Measurements from ENCODE around the gene GPI.

GPI gene

DNA sequence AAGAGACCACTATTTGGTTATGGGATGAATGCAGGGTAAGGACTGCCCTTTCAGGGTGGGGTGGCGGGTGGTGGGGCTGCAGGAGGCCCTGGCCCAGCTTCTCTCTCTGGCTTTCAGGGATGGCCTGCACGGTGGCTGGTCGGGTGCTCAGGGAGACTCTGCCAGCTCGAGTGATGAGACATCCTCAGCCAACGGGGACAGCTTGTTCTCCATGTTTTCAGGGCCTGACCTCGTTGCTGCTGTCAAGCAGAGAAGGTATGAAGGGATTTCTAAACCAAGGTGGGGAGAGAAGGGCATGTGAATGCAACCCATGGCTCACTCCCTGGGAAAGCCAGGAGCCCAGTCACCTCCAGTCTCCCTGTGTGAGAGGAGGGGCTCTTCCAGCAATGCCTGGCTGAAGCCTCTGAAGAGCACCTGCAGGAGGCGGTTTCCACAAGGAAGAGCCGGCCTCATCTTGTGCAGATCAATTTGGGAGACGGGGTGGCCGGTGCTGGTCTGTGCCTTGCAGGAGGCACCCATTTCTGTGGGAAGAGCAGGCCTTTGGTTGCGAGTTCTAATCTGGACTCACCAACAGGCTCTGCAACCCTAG, 16.0 kb upstream of the GPI start:
- no peak for DNase-seq (ENCODE audit: low spot score)
- in situ Hi-C loops (cut with MboI; ENCODE audit: low sequenced_read_pairs, unreplicated experiment) = no loop called here

DNA sequence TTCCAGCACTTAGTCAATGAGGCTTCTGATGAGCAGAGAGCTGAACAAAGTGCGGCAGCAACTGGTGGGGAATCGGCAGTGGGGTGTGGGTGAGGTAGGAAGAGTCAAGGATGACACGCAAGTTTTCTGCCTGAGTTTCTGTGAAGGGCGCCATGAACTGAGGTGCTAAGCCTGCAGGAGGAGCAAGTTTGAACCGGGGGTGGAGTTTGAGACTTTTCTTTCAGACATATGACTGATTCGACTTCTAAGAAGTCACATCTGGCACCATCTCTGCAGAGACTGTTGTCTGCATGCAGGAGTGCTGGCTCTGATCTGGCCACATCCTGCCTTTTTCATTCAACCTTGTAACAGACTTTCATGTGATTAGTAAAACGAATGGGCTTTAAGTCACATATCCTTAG, 14.8 kb upstream of the GPI start:
- TF ChIP-seq, protein P1, sequence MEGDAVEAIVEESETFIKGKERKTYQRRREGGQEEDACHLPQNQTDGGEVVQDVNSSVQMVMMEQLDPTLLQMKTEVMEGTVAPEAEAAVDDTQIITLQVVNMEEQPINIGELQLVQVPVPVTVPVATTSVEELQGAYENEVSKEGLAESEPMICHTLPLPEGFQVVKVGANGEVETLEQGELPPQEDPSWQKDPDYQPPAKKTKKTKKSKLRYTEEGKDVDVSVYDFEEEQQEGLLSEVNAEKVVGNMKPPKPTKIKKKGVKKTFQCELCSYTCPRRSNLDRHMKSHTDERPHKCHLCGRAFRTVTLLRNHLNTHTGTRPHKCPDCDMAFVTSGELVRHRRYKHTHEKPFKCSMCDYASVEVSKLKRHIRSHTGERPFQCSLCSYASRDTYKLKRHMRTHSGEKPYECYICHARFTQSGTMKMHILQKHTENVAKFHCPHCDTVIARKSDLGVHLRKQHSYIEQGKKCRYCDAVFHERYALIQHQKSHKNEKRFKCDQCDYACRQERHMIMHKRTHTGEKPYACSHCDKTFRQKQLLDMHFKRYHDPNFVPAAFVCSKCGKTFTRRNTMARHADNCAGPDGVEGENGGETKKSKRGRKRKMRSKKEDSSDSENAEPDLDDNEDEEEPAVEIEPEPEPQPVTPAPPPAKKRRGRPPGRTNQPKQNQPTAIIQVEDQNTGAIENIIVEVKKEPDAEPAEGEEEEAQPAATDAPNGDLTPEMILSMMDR (IDR thresholded peaks at IDR 0.05; ENCODE audit: borderline replicate concordance, control extremely low read depth, extremely low read depth, insufficient read depth, missing control alignments) = no peak
- no peak for DNase-seq (ENCODE audit: low spot score)
- in situ Hi-C loops (cut with MboI; ENCODE audit: low sequenced_read_pairs, unreplicated experiment) = no loop called here

More for the DNA sequence above, 16.0 kb upstream of the GPI start:
- TF ChIP-seq, protein P1 (IDR thresholded peaks at IDR 0.05; ENCODE audit: borderline replicate concordance, control extremely low read depth, extremely low read depth, insufficient read depth, missing control alignments) = no peak

DNA sequence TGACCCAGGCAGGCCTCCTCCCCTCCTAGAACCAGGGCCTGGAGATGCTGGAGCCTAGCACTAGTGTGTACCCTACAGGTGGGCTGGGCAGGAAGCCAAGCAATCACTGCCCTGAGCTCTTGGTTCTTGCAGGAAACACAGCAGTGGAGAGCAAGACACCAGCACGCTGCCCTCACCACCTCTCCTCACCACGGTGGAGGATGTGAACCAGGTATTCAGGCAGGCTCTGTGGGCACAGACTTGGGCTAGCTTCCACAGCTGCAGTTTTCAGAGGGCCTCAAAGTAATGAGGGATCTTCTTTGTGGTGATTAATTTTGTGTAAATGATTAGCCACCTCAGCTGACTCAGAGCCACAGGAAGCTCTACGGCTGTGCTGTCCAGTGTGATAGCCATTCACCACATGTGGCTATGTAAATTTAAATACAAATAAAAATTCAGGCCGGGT, 13.6 kb upstream of the GPI start:
- in situ Hi-C loops (cut with MboI; ENCODE audit: low sequenced_read_pairs, unreplicated experiment) = no loop called here
- no peak for DNase-seq (ENCODE audit: low spot score)
- TF ChIP-seq, protein P1 (IDR thresholded peaks at IDR 0.05; ENCODE audit: borderline replicate concordance, control extremely low read depth, extremely low read depth, insufficient read depth, missing control alignments) = no peak

DNA sequence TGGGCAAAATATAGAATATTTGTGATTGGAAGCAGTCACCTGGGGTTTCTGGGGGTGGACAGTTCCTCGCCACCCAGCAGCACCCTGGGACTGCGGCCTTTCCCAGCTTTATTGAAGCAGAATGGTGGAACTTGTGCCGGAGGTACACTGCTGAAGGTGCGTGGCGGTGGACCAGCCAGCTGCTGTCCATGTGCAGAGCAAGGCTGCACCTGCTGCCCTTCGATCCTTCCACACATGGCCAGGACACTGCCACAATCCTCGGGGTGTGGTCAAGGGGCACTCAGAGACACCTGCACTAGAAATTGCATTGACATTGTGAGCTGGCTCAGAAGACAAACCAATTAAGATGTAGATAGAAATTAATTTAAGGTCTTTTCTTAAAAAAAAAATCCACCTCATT, 11.4 kb upstream of the GPI start:
- no peak for DNase-seq (ENCODE audit: low spot score)
- in situ Hi-C loops (cut with MboI; ENCODE audit: low sequenced_read_pairs, unreplicated experiment) = no loop called here

DNA sequence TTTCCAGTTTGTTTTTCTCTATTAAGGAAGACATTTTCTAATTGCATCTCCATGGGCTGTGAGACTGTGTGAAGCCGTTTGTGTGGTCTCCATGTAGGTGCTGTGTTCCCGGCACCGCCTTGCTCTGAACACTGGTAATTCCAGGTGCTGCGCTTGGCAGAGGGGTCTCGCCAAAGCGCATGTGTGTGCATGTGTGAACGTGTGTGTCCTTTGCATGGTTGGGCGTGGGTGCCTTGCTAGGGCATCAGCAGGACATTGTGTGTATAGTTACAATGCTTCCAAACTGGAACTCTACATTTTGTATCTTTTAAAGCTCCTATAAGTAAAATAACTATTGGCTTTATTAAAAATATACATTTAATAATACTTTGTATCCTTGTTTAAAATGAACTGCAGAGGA, 9.8 kb upstream of the GPI start:
- in situ Hi-C loops (cut with MboI; ENCODE audit: low sequenced_read_pairs, unreplicated experiment) = no loop called here
- TF ChIP-seq, protein P1 (IDR thresholded peaks at IDR 0.05; ENCODE audit: borderline replicate concordance, control extremely low read depth, extremely low read depth, insufficient read depth, missing control alignments) = no peak
- DNase-seq (ENCODE audit: low spot score) = no peak

More for the DNA sequence above, 11.4 kb upstream of the GPI start:
- TF ChIP-seq, protein P1 (IDR thresholded peaks at IDR 0.05; ENCODE audit: borderline replicate concordance, control extremely low read depth, extremely low read depth, insufficient read depth, missing control alignments) = no peak

DNA sequence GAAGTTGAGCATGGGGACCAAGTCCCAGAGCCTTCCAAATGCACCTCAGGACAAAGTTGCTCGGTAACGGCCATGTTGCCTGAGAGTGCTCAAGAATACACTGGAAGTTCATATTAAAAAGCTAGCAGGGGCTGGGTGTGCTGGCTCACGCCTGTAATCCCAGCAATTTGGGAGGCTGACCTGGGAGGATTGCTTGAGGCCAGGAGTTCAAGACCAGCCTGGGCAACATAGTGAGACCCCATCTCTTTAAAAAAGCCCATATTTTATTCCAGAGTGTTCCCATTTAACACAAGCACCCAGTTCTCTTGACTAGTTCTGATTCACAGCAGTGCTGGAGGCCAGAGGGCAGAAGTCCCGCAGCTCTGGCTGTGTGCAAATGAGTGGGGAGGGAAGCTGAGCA, 8.1 kb upstream of the GPI start:
- no peak for DNase-seq (ENCODE audit: low spot score)
- TF ChIP-seq, protein P1 (IDR thresholded peaks at IDR 0.05; ENCODE audit: borderline replicate concordance, control extremely low read depth, extremely low read depth, insufficient read depth, missing control alignments) = no peak
- in situ Hi-C loops (cut with MboI; ENCODE audit: low sequenced_read_pairs, unreplicated experiment) = no loop called here
